Bone marrow (tissue), 2 donors: ENCODE data around the gene DPY19L2.
"Not testable (repeated sequence)": the region's sequence is repeated elsewhere in the genome, so short reads cannot be mapped to it uniquely, and the experiment has no call there.

Experiments used
- DNase-seq, 2 donors: peaks; one replicate each; lab custom pipeline; 2025; lab: John Stamatoyannopoulos, UW

DPY19L2 gene

DNA sequence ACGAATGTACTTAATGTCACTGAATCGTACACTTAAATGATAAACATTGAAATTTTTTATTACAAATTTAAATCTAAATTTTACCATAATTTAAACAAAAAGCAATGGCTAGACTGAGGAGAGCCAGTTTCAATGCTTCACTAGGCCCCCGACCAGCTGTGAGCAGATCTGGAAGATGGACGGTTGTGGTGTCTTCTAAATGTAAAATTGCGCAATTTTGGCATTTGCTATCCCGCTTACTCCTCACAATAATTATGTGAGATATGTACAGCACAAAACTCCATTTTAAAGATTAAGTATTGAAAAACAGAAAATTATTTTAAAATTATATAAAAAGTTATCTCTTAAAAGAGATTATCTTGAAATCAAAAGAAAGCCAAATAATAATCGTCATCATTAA is 5.3 kb downstream of the DPY19L2 start:
- DNase-seq, result not testable (repeated sequence)

DNA sequence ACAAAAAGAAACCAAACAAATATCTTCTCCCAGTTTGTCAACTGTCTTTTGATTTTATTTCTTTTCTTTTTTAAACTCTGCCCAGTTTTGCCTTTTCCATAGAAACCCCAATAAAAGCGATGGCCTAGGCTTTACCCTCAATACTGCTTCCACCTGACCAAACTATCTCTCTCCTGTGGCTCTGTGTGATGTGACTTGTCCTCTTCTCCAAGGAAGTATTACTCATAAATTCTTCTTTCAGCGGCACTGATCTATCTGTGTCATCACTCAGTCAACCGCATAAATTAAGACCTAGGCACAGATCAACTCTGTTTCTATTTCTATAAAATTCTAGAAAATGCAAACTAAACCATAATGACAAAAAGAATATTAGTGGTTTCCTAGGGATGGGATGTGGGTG is 9.8 kb downstream of the DPY19L2 start:
- DNase-seq, result not testable (repeated sequence)

DNA sequence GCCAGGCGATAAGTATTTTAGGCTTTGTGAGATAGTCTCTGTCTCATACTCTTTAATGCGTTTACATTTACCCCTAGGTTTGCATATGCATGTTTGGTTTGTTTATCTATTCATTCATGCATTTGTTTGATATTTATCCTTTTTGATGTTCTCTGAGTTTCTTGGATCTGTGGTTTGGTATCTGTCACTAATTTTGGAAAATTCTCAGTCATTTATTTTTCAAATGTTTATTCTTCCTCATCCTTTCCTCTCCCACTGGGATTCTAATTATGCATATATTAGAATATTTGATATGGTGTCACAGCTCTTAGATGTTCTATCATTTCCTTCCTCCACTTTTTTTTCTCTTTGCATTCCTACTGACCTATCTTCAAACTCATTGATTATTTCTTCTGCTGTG is 11.9 kb downstream of the DPY19L2 start:
- DNase-seq, result not testable (repeated sequence)

DNA sequence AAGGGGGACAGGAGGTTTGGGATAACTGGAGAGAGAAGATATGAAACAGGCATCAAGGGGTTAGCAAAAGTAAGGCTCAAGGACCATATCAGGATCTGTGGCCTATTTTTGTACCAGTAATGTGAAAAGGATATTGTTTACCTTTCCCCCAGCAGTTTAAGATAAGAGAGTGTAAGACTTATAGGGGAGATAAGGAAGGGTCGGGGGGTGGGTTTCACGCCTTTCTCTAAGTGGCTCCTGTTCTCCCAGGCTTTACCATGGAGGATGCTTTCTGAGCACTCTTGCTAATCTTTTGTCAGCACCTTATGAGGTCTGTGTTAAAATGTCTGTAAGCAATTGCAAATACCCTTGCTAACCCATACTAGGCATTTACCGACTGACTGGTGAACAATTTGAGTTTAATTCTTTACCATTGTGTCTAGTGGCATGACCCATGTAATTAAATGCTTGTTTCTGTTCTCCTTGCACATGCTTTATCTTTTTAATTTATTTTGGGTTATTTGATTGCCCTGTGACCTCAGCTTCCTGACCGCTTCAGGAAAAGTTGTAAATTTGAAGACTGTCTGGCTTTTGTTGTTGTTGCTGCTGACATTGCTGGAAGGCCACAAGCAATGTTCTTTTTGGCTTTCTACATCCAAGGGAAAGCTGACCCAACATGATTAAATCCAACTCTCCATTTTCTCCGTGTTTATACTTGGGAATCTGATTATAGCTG is 12.6 kb downstream of the DPY19L2 start:
- DNase-seq, result not testable (repeated sequence)

DNA sequence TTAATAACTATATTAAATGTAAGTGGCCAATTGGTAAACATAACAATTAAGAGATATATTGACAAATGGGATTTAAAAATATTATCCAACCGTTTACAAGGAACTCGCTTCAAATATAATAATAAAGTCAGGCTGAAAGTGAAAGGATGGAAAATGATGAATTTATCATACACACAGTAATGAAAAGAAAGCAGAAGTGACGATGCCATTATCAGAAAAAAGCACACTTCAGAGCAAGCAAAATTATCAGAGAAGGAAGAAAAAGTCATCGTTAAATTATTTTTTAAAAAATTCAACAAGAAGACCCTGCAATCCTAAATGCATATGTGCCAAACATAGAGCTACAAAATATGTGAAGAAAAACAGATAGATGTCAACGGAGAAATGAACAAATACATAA is 13.8 kb downstream of the DPY19L2 start:
- DNase-seq, result not testable (repeated sequence)

DNA sequence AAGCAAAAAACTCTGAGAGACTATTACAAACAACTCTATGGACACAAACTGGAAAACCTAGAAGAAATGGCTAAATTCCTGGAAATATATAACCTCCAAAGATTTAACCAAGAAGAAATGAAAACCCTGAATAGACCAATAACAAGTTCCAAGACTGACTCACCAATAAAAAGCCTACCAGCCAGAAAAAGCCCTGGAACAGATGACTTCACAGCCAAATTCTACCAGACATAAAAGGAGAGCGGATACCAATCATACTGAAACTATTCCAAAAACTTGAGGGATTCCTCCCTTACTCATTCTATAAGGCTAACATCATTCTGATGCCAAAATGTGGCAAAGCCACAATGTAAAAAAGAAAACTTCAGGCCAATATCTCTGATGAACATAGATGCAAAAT is 18.8 kb downstream of the DPY19L2 start:
- not testable (repeated sequence) for DNase-seq

DNA sequence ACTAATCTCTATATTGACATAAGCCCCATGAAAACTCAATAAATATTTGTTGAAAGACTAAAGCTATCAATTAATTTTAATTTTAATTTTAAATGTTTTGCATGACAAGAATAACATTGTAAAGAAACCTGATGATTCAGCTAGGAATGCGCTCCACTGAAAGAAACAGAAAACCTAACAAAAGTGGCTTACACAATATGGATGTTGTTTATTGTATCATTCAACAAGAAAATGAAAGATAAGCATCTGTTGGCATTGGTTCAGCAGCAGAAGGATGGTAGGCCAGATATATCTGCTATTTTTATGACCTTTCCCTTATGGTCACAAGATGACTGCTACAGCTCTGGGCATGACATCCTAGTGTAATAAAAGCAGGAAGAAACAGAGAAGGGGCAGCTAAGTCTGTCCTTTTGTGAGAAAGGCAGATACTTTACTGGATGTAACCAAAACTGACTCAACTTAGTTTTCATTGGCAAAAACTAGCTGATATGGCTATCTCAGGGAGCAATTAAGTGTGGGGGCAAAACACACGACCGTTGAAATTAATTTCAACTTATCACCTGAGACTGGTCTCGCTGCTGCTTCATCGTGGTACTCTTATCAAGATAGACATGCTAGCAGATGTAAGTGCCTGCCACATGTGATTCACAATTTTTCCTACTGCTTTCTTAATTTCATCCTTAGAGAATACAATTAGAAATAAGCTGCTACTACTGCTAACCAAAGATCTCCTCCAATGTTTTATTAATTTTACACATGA is 24.7 kb downstream of the DPY19L2 start:
- not testable (repeated sequence) for DNase-seq

DNA sequence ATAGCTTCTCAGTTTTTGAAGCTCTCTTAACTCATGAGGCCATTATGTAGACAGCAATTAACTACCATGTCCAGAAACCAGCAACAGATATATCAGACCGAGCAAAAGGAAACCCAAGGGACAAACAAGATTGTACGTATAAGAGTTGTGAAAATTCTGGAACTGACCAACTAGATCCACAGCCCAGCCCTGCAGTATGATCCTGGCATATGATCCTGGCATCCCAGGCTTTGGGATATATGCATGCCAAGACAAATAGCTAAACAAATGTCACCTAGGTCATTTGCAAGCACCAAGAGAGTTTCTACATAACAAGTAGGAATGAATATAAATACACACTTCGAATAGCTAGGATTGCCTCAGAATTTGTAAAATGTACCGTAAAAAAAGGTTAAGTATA is 44.0 kb downstream of the DPY19L2 start:
- DNase-seq, result not testable (repeated sequence)

DNA sequence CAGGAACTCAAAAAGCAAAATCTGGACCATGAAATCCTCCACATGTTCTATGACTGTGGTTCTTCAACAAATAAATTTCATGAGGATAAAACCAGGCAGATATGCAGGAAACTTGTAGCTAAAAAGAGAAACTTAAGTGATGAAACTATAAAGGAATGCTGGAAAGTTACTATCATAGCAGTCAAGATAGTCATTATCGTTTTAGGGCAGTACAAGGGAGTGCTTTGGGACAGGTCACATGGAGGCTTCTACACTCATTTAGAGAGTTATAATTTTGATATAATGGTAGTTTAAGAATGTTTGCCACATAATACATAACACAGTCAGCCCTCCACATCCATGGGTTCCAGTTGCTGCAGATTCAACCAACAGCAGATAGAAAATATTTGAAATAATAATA is 52.7 kb downstream of the DPY19L2 start:
- not testable (repeated sequence) for DNase-seq

DNA sequence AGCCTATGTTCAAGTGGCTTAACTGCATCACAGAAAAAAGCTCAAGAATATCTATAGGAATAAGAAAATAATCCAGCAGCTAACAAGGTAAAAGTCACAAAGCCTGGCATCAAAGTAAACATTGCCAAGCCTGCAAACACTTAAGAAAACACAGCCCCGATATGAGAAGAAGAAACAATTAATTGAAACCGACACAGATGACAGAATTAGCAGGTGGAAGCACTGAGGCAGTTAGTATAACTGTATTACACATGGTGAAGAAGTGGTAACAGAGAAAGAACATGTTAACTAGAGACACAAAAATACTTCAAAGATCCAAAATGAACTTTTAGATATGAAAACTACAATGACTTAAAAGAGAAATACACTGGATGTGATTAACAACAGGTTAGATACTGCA is 57.0 kb downstream of the DPY19L2 start:
- DNase-seq, result not testable (repeated sequence)

DNA sequence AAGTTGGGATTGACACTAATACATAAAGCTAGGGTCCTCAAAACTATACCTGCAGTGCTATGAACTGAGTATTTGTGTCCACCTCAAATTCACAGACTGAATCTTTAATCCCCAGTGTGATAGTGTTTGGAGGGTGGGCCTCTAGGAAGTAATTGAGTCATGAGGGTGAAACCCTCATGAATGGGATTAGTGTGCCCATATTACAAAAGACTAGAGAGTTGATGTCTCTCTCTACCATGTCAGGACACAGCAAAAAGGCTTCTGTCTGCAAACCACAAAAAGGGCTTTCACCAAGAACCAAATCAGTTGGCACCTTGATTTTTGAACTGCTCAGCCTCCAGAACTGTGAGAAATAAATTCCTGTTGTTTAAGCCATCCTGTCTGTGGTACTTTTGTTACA is 59.0 kb downstream of the DPY19L2 start:
- not testable (repeated sequence) for DNase-seq

DNA sequence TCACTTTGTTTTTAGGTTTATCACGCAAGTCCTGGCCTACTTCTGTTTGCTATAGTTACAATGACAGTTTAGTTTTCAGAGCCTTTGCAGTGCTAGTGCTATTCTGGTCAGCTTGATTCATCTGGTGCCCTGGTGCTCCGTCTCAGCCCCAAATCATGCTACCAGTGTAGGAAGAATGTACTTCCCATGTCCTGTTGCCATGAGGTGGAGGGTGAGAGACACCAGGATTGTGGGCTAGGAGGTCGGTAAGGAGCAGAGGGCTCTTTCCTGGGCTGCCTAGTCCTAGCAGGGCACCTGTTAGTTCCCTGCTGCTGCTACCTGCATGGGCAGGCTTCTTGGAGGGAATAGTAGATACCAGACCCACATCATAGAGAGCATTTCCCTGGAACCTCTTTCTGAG is 63.3 kb downstream of the DPY19L2 start:
- not testable (repeated sequence) for DNase-seq

DNA sequence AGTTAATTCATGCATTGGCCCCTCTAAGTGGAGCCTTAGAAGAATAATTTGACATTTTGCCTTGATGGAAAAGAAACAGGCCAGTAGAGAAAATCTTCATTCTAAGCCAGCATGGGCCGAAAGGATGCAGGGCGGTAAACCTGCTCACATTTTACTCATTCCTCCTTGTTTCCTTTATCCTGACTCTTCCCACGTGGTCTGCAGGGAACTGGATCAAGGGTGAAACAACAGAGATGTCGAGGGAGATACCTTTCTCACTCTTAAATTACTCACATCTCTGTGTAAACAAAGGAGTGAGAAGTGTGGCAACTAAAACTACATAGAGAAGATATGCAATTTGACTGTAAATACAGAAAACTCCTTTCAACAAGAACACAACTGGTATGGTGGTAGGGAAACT is 73.5 kb downstream of the DPY19L2 start:
- not testable (repeated sequence) for DNase-seq

DNA sequence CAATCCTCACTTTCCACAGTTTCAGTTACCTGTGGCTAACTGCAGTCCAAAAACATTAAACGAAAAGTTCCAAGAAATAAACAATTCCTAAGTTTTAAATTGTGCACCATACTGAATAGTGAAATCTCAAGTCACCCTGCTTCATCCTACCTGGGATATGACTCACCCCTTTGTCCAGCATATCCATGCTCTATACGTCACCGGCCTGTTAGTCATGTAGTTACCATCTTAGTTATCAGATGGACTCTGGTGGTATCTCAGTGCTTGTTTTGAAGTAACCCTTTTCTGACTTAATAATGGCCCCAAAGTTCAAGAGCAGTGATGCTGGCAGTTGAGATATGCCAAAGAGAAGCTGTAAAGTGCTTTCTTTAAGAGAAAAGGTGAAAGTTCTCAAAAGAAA is 83.9 kb downstream of the DPY19L2 start:
- DNase-seq, result not testable (repeated sequence)

DNA sequence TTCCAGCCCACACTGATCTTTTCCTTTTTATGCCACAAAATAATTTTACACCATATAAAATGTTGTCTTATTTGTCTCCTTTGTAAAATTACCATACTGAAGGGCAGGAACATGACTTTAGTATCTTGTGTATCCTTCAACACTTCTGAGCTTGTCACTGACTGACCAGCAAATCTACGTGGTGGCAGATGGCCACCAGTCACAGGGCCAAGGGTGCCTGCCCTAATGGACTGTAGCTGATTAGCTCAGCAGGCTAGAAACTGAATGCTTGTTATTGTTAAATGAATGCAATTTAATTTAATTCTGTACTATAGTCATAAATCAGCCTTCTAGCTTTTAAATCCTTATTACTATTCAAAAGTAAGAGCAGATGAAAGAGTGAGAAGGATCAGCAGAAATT is 85.0 kb downstream of the DPY19L2 start:
- not testable (repeated sequence) for DNase-seq

DNA sequence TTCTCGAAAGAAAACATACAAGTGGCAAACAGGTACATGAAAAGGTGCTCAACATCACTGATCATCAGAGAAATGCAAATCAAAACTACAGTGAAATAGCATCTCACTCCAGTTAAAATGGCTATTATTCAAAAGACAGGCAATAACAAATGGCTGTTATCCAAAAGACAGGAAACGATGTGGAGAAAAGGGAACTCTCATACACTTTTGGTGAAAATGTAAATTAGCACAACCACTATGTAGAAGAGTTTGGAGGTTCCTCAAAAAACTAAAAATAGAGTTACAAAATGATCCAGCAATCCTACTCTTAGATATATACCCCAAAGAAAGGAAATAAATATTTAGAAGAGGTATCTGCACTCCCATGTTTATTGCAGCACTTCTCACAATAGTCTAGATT is 90.7 kb downstream of the DPY19L2 start:
- not testable (repeated sequence) for DNase-seq

DNA sequence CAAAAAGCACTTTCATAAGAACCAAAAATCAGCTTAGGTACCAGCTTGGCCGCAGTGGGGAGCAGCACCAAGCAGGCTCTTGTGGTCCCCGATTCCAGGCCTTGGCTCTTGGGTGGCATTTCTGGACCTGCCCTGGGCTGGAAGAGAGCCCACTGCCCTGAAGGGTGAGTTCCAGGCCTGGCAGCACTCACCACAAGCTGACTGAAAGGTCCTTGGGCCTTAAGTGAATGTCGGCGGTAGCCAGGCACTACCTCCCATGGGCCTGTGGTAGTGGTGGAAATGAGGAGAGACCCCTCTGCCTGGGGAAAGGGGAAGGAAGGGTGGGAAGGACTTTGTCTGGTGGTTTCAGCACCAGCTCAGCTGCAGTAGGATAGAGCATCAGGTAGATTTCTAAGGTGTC is 96.3 kb downstream of the DPY19L2 start:
- not testable (repeated sequence) for DNase-seq

DNA sequence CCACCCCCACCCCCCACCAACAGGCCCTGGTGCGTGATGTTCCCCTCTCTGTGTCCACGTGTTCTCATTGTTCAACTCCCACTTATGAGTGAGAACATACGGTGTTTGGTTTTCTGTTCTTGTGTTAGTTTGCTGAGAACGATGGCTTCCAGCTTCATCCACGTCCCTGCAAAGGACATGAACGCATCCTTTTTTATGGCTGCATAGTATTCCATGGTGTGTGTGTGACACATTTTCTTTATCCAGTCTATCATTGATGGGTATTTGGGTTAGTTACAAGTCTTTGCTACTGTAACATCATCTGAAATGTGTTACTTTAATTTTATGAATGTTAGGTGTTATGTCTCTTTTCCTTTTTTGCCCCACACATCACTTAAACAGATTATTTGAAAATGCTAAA is 109.8 kb downstream of the DPY19L2 start:
- not testable (repeated sequence) for DNase-seq

DNA sequence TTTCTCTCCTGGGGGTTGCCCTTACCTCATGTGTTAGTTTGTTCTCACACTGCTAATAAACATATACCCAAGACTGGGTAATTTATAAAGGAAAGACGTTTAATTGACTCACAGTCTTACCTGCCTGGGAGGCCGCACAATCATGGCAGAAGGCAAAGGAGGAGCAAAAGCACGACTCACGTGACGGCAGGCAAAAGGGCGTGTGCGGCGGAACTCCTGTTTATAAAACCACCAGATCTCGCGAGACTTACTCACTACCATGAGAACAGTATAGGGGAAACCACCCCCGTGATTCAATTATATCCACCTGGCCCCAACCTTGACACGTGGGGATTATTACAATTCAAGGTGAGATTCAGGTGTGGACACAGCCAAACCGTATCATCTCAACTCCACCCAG is 116.9 kb downstream of the DPY19L2 start:
- not testable (repeated sequence) for DNase-seq

DNA sequence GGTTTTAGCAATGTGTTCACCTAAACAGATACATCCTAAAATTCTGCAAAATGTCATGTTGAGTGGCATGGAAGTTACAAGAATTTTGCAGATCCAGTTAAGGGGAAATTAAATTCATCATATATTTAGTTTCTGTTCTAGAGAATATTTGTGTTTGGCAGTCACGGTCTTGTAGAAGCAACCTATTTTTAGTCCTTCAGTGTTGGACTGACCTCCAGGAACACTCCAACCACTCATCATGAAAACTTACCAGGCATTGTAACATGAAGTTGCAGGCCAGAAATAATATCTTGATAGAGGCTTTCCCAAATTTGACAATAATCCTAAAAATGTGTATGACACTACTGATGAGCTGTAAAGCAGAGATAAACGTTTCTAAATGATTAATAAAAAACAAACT is 119.3 kb downstream of the DPY19L2 start:
- not testable (repeated sequence) for DNase-seq

DNA sequence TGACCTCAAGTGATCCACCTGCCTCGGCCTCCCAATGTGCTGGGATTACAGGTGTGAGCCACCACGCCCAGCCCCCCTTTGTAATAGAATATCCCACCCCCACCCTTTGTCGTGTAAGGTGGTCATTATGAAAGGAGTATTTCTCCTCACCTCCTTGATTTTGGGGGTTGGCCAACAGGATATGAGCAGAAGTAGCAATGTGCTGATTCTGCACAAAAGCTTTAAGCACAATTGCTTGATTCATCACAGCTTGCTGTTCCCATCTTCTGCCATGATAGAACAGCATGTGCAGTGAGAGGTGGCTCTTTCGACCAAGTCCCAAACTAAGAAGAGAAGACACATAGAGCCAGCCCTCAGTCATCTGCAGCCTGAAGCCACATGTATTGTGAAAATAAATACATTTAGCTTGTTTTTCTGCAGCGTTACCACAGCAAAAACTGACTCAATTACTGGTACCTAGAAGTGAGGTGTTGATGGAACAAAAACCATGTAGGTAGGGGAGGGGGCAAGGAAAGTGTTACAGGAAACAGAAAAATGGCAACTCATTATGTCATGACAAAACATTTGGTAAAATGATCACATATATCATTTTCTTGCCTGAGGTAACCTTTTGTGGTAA is 122.9 kb downstream of the DPY19L2 start:
- DNase-seq, result not testable (repeated sequence)

DNA sequence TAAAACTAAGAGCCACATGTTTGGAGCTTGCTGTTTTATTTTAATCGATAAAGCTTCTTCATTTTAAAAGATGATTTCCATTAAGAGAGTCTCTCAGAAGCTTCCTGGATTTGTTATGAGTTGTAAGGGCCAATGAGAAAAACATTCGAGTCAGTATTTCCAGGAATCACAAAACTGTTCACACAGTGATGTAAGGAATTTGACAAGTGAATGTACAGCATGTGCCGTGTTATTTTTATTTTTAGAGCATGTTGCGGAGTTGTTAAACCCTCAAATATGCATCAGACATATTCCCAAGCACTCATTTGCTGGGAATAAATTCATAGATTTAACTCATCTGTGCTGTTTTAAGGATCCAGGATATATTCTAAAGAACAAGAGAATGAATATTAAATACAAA is 129.6 kb downstream of the DPY19L2 start:
- DNase-seq, result not testable (repeated sequence)

DNA sequence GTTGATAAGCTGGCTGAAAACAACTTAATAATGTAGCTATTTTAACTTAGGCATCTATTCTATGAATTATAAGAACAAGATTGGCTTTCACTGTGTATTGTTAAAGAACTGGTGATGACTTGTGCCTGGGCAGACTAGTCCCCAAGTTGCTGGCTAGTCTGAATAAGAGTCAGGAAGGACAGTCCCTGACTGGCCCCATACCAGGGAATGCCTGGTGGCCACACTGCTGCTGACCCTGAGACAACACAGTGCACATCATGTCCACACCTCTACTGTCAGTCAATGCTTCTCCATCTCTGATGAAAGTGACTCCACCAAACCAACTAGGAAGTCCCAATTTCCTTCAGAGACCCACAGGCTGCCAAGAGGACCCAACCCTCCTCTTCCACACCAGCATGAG is 130.5 kb downstream of the DPY19L2 start:
- not testable (repeated sequence) for DNase-seq
